GM12875 (cell line): ENCODE results near the gene TTC34.

Experiments used
- H3K4me3 ChIP-seq: one replicate; pipeline ENCODE4 v1.5.1; 2011; ENCODE audit warnings: low read depth, low read length, control low read depth
- CTCF ChIP-seq: IDR thresholded peaks from 2 replicates; pipeline ENCODE4 v1.5.1; 2011; ENCODE audit warnings: low read depth, mild to moderate bottlenecking, control low read depth, inconsistent platforms, low read length, moderate library complexity, borderline replicate concordance; ENCODE audit not compliant: insufficient read depth

The TTC34 gene

GRCh38 chr1:2805801-2806430 lies 4.4 kb upstream of the TTC34 start:
- TF ChIP-seq CTCF: no peak
- H3K4me3 ChIP-seq: no peak overlapping the region

- no peak for TF ChIP-seq CTCF
- H3K4me3 ChIP-seq: no peak overlapping the region
Measured at GRCh38 chr1:2804628-2805351, 3.3 kb upstream of the TTC34 start.

- no peak for TF ChIP-seq CTCF
Measured at GRCh38 chr1:2803931-2804627, 2.6 kb upstream of the TTC34 start.

DNA sequence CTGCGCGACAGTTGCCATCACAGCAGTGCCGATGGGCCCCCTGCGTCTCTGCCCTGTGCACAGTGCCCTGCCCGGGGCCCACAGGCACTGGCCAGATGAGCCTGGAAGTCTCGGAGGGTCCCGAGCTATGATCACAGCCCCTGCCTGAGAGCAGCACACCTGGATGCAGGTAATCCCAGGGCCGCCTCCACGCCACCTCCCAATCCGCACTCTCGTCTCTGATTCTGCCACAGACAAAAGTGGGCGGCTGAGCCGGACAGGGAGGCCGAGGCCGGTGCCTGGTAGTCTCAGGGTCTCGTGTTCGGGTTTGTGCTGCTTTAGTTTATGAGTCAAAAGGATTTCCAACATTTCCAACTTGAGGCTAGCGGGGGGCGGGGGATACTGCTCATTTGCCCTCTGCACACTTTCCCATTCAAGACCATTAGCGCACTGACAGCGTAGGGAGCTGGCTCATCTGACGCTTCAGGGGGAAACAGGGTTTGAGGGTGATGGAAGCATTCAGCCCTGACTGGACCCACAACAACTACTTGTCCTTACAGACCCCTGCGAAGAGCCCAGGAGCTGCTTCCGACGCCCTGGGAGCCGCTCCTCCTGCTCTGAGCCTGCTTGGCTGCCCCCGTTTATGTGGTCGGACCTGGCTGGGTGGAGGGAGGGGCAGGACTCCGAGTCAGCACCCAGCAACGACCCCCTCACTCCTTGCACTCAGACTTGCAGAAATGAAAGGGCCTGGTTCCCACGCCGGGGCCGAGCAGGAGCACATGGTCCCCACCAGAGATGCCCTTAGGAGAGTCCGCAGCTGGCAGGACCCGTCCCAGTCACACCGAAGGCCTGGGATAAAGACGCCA lies 1.8 kb upstream of the TTC34 start:
- H3K4me3 ChIP-seq: no peak overlapping the region
- no peak for TF ChIP-seq CTCF

More at GRCh38 chr1:2803931-2804627, 2.6 kb upstream of the TTC34 start:
- H3K4me3 ChIP-seq: no peak overlapping the region

DNA sequence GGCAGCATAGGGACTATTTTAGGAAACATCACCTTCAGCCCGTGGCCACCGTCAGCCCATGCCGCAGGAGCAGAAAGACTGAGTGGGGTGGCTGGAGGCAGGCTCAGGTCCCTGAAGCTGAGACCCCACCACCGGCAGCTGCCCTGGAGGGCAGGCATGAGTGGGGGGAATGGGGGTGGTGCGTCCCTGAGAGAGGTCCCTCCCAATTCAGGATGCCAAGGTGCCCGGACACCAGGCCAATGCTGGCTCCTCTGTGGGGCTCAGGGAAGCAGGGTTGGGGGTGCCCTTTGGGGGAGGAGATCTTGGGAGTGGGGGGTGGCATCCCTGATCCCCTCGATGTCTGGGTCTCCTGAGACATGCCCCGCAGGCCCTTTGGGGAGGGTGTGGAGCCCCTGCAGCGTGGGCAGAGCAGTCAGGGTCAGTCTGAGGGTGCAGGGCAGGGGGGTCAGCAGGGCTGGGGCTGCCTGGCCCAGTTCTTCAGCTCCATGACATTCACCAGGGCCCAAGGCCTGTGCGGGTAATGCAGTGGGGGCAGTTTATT lies 998 bp upstream of the TTC34 start:
- TF ChIP-seq CTCF: no peak
- no peak overlapping the region for H3K4me3 ChIP-seq

- H3K4me3 ChIP-seq: no peak overlapping the region
- TF ChIP-seq CTCF: no peak
Measured at GRCh38 chr1:2801046-2801445, 447 bp downstream of the TTC34 start.
